Renal cortical epithelial cell (primary cell): ENCODE data around the gene MPPED2. TPM values are rescaled to one million over a fixed set of nuclear protein-coding genes. Genes with fewer than 3 reads are reported as not detected.
A peak's percentile ranks its signal among the peaks of the same experiment; 100 is the strongest.

Experiments used
- DNase-seq: peaks from one replicate; pipeline ENCODE4 v3.0.0-alpha.2; 2011; ENCODE audit warnings: low read depth
- total RNA-seq: library from RNA; depleted of rRNA; stranded (reverse); fragments of >200 nt; gene quantifications from 2 replicates; pipeline ENCODE4 v1.2.3, GENCODE V29; 2014

The MPPED2 gene
- total RNA-seq, 1 donor from 2014 or later, result 0.10 TPM

DNA sequence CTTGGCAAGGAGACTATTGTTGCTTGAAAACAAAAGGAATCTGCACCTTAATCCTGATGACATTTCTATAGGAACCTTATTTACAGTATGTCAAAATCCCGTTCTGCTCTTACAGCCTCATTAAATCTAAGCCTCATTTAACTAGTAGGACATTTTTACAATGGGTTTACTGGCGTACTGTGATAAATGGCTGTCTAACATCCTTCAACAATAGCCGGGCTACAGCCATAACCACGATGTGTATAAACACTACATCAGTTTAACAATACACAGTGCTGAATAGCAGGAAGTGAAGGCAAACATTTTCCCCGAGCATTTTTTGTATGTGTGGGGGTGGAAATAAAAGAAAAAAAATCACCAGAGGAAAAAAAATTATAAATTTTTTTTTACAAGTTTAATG is 132.0 kb downstream of the MPPED2 start:
- peak; percentile 18 for DNase-seq

DNA sequence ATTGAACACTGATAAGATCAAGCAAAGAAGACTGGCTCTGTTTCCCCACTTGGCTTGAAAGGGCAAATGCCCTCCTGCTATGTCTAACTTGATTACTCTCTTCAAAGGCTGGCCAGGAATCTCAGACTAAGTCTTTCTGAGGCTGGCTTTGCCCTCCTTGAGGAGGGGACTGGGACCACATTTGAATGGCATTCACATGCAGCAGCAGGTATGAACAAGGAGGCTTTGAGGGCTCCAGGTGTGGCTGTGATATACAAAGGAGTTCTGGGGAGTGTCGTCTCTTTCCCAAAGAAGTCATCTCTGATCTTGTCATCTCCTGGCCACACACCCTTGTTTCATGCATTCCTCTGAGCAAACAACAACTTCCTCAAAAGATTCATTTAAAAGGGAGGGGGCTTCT is 132.4 kb downstream of the MPPED2 start:
- no peak for DNase-seq

DNA sequence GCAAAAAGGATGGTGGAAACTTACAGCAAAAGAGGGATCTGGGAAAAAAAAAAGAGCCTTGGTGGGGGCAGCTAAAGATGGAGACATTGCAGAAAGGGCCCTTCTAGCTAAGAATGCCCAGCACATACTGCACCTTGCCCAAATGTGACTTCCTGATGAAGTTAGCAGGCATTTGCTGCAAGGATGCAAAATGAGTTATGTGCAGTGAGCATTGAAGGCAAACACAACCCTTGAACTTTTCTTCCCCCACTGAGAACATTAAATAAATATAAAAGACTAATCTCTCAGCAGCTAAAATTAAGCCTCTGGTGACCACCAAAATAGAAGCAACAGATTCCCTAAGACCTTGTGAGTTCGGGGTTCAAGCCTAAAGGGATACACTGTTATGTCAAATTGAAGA is 133.3 kb downstream of the MPPED2 start:
- DNase-seq, result no peak

DNA sequence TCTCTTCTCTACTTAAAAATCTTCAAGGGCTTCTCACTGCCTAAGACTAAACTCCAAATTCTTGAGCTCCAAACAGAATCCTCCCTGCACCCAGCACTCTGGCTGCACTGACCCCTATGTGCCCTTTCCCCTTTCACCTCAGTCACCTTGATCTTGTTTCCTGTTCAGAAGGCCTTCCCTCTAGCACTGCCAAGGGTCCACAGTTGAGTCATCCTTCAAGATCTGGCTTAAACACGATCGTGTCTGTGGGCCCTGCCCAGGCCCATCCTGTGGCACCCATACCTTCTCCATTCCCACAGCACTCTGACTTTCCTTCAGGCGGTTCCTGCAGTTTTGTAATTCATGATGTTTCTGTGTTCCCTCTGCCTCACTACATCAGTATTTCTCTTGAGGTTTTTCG is 134.0 kb downstream of the MPPED2 start:
- DNase-seq, result peak; percentile 9

DNA sequence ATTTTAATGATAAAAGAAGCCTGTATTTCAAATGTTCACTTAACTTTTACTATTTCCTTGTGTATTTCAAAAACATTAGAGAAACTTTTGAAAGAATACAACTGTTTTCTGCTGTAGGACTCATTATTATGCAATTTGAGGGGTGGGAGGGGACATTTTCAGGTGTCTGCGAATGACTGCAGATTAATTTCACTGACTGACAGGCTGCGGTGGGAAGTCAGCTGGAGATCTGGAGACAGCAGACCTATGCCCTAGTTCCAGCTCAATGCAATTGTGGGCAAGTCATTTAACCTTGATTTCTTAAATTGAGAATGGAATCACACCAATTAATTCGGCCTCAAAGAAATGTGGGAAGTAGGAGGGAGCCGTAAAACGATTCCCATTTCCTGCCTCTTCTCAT is 134.5 kb downstream of the MPPED2 start:
- peak; percentile 52 for DNase-seq

DNA sequence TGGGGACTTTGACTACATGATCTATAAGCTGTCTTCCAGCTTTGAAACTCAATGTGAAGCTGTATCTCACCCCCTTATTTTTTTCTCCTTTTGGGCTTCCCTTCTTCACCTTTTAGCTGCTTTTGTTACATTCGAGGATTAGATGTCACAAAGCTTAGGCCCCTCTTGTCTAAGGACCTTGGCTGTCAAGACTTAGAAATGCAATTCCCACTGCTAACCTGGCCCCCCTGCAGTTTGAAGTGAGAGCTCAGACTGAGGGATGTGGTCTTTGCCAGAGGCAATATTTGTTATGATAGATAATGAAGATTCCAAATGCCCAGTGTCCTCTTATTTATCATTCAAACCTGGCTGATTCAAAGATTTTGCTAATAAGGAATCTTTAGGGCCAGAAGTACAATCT is 135.0 kb downstream of the MPPED2 start:
- no peak for DNase-seq

DNA sequence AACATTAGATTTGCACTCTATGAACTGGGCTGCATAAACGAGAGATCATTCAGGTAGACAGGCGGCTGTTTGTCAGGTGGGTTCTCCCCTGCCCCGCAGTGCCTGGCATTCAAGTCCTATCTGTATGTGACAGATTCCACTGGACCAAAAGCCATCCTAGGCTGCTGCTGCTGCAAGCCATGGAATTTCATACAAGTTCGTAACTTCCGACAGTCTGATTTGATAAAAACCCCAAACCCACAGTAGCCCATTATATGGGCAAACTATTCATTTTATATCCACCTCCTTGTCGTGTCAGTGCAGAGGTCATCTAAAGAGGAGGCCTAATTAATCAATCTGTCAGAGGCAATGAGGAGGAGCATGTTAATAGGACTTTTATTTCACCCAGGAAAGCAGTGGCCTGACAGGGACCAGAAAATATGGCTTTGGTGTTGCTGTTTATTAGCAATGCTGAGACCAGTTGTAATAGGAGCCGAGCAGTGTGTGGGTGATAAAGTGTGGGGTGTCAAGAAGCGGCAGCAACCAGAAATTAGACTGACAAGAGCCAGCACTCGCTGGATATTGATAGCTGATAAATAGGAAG is 139.0 kb downstream of the MPPED2 start:
- no peak for DNase-seq

DNA sequence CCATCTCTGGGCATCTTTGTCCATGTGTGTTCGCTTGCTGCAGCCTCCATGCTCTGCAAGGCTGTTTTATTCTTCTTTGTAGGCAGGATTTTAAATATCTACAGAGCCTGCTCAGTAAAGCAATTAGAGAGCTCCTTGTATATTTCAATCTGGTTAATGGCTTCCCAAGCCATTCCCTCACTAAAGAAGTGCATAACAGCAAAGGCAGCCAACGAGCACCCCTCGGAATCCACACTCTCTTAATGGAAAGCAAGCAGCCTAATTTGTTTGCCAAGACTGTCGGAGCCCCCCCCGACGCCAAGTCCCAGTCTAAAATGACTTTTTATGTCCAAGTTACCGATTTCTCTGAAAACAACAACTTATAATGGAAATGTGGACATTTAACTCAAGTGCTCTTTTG is 139.6 kb downstream of the MPPED2 start:
- no peak for DNase-seq

DNA sequence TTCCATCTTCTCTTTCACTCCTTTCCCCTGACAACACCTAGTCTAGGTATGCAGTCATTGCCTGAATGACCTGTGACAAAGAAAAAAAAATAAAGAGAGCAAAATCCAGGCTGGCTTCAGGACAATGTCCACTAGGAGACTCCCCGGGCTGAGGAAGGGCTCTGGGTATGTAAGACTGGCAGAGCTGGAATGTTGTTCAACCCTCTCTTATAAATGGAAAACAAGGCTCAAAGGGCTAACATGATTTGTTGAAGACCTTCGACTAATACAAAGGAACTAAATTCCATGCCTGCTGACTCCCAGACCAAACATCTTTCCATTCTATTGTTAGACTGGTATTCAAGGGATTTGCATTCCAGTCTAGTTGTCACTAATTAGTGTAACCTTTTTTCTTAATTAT is 141.1 kb downstream of the MPPED2 start:
- DNase-seq, result peak; percentile 25

DNA sequence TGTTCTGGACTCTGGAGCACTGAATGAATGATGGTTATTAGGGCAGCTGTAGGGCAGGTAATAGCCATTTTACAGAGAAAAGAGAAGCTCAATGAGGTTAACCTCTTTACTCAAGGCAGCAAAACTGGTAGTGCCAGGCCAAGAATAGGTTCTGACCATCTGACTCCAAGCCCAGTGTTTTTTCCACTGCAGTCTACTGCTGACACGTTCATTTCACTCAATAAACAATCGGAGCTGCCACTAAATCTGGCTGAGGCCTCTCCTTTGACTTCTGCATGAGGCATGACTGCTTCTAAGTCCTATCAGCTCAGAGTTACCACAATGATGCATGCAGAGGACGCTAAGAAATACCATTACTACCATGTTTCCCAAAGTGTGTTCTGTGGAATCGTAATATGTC is 145.6 kb downstream of the MPPED2 start:
- no peak for DNase-seq

DNA sequence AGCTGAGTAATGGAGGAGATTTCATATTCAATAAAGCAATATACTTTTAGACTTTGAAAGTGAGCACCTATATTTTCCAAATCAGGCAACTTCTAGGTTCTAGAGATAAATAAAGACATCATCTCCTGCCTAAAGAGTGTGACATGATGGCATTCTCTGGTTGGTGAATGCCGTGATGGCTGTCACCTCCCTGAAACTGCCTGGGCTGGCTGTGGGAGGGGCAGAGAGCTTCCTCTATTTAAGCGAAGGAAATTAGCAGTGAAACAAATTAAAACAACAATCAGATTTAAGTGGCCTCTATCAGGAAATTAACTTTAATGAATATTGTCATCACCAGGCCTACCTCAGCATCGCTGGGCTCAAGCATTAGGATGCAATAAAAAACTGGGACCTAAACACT is 149.4 kb downstream of the MPPED2 start:
- no peak for DNase-seq

DNA sequence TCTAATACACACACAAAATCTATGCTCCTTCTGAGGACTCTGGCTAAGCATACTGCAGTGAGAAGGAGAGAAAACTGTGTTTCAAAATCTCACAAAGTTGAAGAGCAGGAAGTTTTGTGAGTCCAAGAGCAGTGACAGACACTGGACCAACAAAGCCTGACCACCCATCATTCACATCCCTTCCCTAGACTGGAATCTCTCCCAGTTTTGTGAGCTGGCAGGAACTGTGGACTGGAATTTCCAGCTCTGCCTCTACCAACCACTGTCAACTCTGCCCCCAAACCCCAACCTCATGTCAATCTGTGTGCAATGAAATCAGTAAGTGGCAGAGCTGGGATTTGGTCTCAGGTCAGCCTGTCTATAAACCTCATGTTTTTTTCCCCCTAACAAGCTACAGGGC is 150.7 kb downstream of the MPPED2 start:
- DNase-seq, result peak; percentile 44

DNA sequence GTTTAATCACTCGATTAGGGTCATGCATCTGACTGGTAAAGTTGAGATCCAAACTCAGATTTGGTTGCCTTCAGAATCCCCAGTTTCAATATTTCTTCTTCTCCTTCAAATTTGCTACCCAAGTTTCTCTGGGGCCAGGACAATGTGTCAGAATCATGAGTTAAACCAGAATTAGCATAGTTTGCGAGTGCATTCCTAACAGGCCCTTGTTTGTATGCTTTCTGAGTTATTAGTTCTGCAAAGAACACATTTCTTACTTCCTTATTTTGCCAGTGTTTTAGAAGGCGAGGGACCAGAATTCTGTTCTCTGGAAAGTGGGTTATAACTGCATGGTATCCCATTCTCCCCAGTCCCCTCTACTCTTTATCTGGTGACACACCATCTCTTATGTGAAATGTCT is 151.3 kb downstream of the MPPED2 start:
- no peak for DNase-seq

DNA sequence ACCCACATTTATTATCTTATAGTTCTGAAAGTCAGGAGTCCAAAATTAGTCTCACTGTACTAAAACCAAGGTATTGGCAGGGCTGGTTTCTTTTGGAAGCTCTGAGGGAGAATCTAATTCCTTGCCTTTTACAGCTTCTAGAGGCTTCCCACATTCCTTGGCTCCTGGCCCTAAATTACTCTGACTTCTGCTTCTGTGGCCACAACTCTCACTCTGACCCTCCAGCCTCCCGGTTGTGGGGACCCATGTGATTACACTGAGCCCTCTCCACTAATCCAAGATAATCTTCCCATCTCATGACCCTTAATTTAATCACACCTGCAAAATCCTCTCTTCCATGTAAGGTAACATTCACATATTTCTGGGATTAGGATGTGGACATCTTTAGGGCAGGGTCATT is 152.3 kb downstream of the MPPED2 start:
- DNase-seq, result no peak

DNA sequence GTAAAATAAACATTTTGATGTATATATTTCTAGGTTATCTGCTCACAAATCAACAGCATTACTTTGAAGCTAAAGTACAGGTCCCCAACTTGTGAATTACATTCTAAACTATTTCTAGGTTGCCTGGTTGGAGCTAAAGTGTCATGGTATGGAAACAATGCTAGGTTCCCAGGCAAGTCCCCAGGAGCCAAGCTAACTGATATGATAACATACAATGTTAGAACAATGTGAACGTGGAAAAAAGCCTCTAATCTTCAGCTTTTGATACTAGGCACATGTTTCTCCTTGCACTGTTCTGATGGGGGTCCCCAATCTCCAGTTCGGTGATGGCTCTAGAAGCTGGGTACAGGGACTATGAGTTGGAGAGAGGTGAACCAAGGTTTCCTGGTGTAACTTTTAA is 153.4 kb downstream of the MPPED2 start:
- DNase-seq, result no peak

DNA sequence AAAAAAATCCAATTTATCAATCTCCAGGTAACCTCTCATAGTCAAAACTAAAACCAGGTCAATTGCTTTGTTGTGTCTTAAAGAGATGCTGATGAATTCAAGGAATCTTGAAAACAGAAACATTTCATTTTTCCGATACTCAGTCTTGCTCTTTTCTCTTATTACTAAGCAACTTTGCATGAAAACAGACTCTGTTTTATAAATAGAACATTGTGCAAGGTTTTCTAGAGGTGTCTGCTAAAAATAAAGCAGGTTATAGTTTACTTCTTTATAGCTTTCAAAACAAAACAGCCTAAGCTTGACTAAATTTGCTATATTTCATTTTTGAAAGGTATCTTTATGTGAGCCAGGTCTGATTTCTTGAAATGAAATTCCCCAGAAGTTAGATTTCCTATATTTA is 154.0 kb downstream of the MPPED2 start:
- DNase-seq, result peak; percentile 27

DNA sequence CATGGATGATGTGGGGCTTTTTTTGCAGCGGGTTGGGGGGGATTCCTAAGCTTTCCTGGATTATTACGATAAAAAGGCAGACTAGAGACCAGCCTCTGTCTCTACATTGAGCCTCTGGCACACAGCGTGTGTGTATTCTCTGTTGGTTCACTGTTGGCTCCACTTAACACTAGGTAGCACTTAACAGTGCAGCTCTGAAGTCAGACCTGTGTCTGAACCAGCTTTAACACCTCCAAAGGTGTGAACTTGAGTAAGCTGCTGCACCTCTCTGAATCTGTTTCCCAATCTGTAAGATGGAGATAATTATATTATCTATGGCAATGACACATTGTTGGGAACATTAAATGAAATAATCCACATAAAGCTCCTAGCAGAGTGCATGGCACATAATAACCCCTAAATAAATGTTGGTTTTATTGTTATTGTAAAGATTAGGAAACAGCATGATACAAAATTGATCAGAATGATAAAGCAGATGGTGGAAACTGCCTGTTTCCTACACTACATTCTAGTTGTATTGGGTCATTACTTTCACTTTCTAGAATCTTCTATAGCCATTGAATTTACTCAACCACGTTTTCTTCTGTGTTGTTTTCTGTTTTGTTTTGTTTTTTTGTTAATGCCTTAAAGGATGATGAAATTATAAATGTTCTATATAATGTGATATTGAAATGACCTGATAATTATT is 154.9 kb downstream of the MPPED2 start:
- DNase-seq, result peak; percentile 31

DNA sequence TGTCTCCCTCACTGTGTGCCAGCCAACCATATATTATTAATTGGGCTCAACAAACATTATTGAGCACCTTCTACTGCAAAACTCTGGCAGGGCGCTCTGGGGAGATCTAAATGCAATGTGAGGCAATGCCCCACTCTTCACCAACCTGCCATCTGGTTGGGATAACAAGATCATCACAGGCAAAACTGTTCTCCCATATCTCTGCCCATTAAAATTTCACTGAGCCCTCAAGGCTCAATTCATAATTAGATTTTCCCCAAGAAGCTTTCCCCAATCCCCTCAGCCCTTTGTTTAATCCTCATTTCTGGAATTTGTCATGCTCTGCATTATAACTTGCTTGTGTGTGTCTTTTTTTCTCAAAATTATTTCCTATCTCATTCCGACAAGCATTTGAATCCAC is 156.6 kb downstream of the MPPED2 start:
- DNase-seq, result no peak

DNA sequence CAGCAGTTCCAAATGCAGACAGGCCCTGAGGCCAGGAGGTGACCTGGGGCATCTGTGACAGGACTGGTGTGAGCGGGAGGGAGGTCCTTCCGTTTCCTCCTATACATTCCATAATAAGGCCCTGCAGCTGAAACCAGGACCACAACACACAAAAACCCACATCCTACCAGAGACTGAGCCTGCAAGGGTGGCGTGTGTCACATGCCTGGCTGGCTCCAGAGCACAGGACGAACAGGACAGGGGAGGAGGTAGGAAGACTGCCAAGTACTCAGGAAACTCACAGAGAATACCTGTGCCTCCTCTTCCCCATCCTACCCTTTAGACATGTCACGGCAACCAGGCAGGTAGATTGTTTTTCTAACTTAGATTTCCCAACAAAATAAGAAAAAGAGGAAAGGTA is 159.4 kb downstream of the MPPED2 start:
- DNase-seq, result no peak

DNA sequence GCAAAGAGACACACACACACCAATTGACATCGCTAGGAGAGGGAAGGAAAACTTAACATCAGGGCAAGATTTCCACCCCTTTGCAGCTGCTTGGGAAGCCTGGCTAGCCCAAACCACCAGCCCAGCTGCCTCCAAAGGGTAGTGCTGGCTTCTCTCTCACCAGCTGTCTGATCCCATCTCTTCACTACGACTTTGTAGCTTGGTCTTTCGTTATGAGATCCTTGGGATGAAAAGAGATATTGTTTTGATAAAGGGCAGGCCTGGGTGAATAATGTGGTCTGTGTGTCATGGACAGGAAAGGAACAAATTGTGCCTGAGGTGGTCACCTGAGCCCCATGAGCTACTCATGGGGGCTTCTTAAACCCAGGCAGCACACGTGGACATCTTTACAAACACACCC is 161.3 kb downstream of the MPPED2 start:
- peak; percentile 14 for DNase-seq

DNA sequence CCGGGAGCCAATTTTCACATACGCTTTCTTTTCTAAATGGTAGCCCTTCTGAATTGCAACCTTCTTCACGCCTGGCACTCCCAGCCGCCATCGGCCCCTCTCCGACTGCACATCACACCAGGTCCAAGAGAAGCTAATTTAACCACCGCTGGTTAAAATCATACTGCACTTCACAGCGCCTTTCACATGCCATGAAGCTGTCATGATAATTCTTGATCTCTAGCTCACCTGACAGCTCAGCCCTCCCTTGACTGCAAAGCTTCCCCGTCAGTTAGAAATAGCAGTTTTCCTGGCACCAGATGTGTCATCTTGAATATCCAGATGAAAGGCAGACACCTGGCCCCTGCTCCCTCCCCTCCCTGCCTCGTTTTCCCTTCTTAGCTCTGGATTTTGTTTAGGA is 161.8 kb downstream of the MPPED2 start:
- DNase-seq, result no peak

DNA sequence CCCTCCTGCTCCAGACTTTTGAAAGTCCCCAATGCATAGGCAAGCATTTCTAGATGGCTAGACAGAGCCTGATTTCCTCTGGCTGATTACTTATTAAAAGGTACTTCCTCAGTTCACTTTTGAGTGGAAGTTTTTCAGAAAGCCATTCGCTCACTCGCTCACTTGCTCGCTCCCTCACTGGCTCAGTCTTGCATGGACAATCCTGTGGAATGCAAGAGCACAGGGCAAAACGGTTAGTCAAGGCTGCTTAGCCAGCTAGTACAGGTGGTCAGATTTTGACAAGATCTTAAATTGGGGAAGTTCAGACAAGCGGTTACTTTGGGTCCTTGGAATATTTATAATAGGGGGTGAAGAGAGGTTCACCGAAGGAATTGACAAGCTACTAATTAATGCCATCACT is 162.3 kb downstream of the MPPED2 start:
- DNase-seq, result peak; percentile 97

DNA sequence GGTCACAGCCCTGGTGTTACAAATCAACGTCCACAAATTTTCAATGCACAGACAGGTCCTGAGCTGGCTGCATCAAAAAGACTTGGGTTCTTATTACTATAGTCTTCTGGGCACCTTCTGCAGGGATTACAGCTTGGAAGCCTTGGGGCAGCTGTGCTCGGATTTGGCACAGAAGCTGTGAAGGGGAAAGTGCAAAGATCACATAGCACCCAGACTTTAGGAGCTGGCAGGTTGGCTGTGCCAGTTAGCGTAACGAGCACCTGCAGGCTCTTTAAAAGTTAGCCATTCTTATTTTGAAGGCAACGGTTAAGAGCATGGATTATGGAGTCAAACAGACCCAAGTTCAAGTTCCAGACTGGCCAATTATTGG is 162.9 kb downstream of the MPPED2 start:
- DNase-seq, result peak; percentile 49
